K562 (cell line): Measurements from ENCODE around the gene RHOT1. TPM values are rescaled to one million over a fixed set of nuclear protein-coding genes. Genes with fewer than 3 reads are reported as not detected.

Experiments
- CCNT2 ChIP-seq: IDR thresholded peaks from 2 replicates; pipeline ENCODE4 v1.6.1; 2011; ENCODE audit warnings: borderline replicate concordance, low read depth, mild to moderate bottlenecking, moderate library complexity, mixed read lengths, low read length; ENCODE audit not compliant: insufficient read length; ENCODE audit errors: extremely low read depth
- ESRRB ChIP-seq: fragments of 250-450 bp; sonication (Bioruptor Pico); IDR thresholded peaks from 2 replicates; pipeline ENCODE4 v1.5.0; 2020; ENCODE audit warnings: mild to moderate bottlenecking, moderate library complexity, borderline replicate concordance
- STAG1 ChIP-seq: sonication (generic); formaldehyde crosslinking; IDR thresholded peaks from 2 replicates; pipeline ENCODE4 v1.5.0; 2020; ENCODE audit warnings: missing genetic modification reagents, borderline replicate concordance
- TEAD4 ChIP-seq, 2 experiments: sonication (generic) in 1 of 2; formaldehyde crosslinking in 1 of 2; IDR thresholded peaks; 2 replicates each; pipeline versions ENCODE4 v1.6.1 to v1.8.0; 2012 to 2022; ENCODE audit warnings: borderline replicate concordance in 1 of 2, inconsistent platforms in 1 of 2, low read length in 1 of 2, mild to moderate bottlenecking in 1 of 2, missing genetic modification reagents in 1 of 2
- THAP12 ChIP-seq: fragments of 250-450 bp; sonication (Bioruptor Pico); IDR thresholded peaks from 2 replicates; pipeline ENCODE4 v1.9.0; 2021; ENCODE audit warnings: mild to moderate bottlenecking, inconsistent platforms
- U2AF1 ChIP-seq: fragments of 200-400 bp; formaldehyde crosslinking; optimal IDR thresholded peaks from 2 replicates; pipeline ENCODE3; 2017; ENCODE audit warnings: mild to moderate bottlenecking, low read depth, low read length, moderate library complexity
- ZBTB49 ChIP-seq: sonication (generic); formaldehyde crosslinking; IDR thresholded peaks from 2 replicates; pipeline ENCODE4 v1.8.0; 2022; ENCODE audit warnings: missing genetic modification reagents, mild to moderate bottlenecking, borderline replicate concordance
- ZNF121 ChIP-seq: sonication (generic); formaldehyde crosslinking; conservative IDR thresholded peaks from 2 replicates; pipeline ENCODE4 v1.8.0; 2022; ENCODE audit warnings: missing genetic modification reagents
- ZNF175 ChIP-seq: fragments of 200-800 bp; sonication (Bioruptor generic); IDR thresholded peaks from 2 replicates; pipeline ENCODE4 v1.6.1; 2016; ENCODE audit warnings: low read depth, mild to moderate bottlenecking, missing genetic modification characterization, missing compliant biosample characterization
- ZNF253 ChIP-seq: fragments of 250-450 bp; sonication (Bioruptor Pico); conservative IDR thresholded peaks from 2 replicates; pipeline ENCODE4 v1.6.1; 2021; ENCODE audit warnings: mild to moderate bottlenecking
- ZNF354B ChIP-seq: fragments of 250-450 bp; sonication (Bioruptor Pico); IDR thresholded peaks from 2 replicates; pipeline ENCODE4 v1.4.0; 2020
- ZNF707 ChIP-seq: fragments of 250-450 bp; sonication (Bioruptor Pico); conservative IDR thresholded peaks from 2 replicates; pipeline ENCODE4 v1.8.0; 2022; ENCODE audit warnings: inconsistent platforms, mild to moderate bottlenecking, moderate library complexity
- polyA plus RNA-seq, 8 experiments: library from polyadenylated mRNA; depleted of rRNA in 4 of 8; stranded (reverse) in 5 of 8; unstranded in 3 of 8; fragments of >200 nt; fragmentation: Nextera tagmentation in 2 of 8; fragmentation: Illumina TruSeq in 1 of 8; extraction: Ambion mirVana in 2 of 8; extraction: Trizol in 1 of 8; gene quantifications; 2 replicates each; pipeline versions ENCODE4 v1.2.1 to v1.2.3, GENCODE V29; 2011 to 2014; ENCODE audit warnings: inconsistent platforms in 1 of 8, missing spikeins in 1 of 8
- total RNA-seq, 7 experiments: library from RNA; depleted of rRNA in 6 of 7; stranded (reverse); fragments of >200 nt in 6 of 7; fragmentation: Illumina TruSeq in 2 of 7; extraction: Trizol in 2 of 7; gene quantifications; 2 replicates each; pipeline versions ENCODE4 v1.2.1 to v1.2.3, GENCODE V29; 2011 to 2021; ENCODE audit warnings: low replicate concordance in 1 of 7
- TF ChIP-seq, protein P1 (sequence below), 2 experiments: fragments of 450-650 bp; IDR thresholded peaks; 2 replicates each; pipeline ENCODE4 v1.6.1; 2016
- TF ChIP-seq, protein P2 (sequence below): fragments of 450-650 bp; formaldehyde crosslinking; IDR thresholded peaks from 2 replicates; pipeline ENCODE4 v1.4.0; 2020; ENCODE audit warnings: mild to moderate bottlenecking, mixed read lengths
- TF ChIP-seq, protein P3 (sequence below): sonication (generic); formaldehyde crosslinking; IDR thresholded peaks from 2 replicates; pipeline ENCODE4 v1.8.1; 2023; ENCODE audit warnings: mild to moderate bottlenecking, missing genetic modification reagents, moderate library complexity

The RHOT1 gene
- total and polyA plus RNA-seq, 9 of the 15 experiments (the other 6 are each of a cell fraction or from before 2014, with no cell fraction given): 23.0 to 101 (median 32.2) TPM

- TF ChIP-seq, protein P1, sequence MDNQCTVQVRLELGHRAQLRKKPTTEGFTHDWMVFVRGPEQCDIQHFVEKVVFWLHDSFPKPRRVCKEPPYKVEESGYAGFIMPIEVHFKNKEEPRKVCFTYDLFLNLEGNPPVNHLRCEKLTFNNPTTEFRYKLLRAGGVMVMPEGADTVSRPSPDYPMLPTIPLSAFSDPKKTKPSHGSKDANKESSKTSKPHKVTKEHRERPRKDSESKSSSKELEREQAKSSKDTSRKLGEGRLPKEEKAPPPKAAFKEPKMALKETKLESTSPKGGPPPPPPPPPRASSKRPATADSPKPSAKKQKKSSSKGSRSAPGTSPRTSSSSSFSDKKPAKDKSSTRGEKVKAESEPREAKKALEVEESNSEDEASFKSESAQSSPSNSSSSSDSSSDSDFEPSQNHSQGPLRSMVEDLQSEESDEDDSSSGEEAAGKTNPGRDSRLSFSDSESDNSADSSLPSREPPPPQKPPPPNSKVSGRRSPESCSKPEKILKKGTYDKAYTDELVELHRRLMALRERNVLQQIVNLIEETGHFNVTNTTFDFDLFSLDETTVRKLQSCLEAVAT (IDR thresholded peaks at IDR 0.05): no peak; a peak in 1 of 4 replicates
- TF ChIP-seq ZNF121: no peak
- TF ChIP-seq U2AF1: no peak
- TF ChIP-seq ZNF253 (CRISPR knock-in tag): no peak
- TF ChIP-seq ZNF175 (CRISPR knock-in tag): no peak
- TF ChIP-seq THAP12 (CRISPR knock-in tag): 0 out of 2 replicates have a peak, but pooled peaks have one; percentile 14
- TF ChIP-seq, protein P2, sequence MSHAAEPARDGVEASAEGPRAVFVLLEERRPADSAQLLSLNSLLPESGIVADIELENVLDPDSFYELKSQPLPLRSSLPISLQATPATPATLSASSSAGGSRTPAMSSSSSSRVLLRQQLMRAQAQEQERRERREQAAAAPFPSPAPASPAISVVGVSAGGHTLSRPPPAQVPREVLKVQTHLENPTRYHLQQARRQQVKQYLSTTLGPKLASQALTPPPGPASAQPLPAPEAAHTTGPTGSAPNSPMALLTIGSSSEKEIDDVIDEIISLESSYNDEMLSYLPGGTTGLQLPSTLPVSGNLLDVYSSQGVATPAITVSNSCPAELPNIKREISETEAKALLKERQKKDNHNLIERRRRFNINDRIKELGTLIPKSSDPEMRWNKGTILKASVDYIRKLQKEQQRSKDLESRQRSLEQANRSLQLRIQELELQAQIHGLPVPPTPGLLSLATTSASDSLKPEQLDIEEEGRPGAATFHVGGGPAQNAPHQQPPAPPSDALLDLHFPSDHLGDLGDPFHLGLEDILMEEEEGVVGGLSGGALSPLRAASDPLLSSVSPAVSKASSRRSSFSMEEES (CRISPR knock-in tag): no peak
- TF ChIP-seq ZNF354B (CRISPR knock-in tag): no peak
- TF ChIP-seq ZNF707 (CRISPR knock-in tag): no peak
- no peak for TF ChIP-seq ZBTB49 (CRISPR knock-in tag)
- TF ChIP-seq, protein P3, sequence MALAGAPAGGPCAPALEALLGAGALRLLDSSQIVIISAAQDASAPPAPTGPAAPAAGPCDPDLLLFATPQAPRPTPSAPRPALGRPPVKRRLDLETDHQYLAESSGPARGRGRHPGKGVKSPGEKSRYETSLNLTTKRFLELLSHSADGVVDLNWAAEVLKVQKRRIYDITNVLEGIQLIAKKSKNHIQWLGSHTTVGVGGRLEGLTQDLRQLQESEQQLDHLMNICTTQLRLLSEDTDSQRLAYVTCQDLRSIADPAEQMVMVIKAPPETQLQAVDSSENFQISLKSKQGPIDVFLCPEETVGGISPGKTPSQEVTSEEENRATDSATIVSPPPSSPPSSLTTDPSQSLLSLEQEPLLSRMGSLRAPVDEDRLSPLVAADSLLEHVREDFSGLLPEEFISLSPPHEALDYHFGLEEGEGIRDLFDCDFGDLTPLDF: no peak
- TF ChIP-seq STAG1: no peak
- TF ChIP-seq CCNT2: peak; percentile 40
- no peak for TF ChIP-seq TEAD4 (IDR thresholded peaks at IDR 0.05; ENCODE audit: low read length)
- no peak for TF ChIP-seq TEAD4 (CRISPR knock-in tag; IDR thresholded peaks at IDR 0.05; ENCODE audit: borderline replicate concordance)
- TF ChIP-seq ESRRB (CRISPR knock-in tag): no peak
Measured at GRCh38 chr17:32127158-32127897, 15.0 kb upstream of the RHOT1 start (continued).
